Measurements from ENCODE around the gene ZDHHC19.
"Not testable (repeated sequence)": the region's sequence is repeated elsewhere in the genome, so short reads cannot be mapped to it uniquely, and the experiment has no call there.

The ZDHHC19 gene

DNA sequence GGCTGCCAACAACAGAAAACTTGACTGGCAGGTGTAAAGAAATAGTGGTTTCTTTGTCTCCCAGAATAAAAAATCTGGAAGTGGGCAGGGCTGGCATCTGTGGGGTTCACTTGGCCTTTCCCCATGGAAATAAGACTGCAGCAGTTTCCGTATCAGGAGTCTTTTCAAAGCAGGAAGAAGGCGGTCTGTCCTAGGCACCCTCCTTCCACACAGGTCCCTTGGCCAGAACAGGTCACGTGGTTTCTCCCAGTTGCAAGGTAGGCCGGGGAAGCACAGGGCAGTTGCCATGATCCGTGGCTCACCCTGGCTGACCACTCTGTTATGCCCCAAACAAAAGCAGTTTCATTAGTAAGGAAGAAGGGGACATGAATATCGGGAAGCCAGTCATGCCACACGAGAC is 45.4 kb downstream of the ZDHHC19 start:
- Histone ChIP-seq H3K27me3 (ENCODE audit: control insufficient read depth in 1 of 2, insufficient read depth in 2 of 2, low read length in 2 of 2) (no peaks in the 10 kb centered on the region), H3K4me3 (ENCODE audit: low read depth in 1 of 2, low read length in 2 of 2) (no peak overlapping the region), H3K9me3 (ENCODE audit: low read length) (no peaks in the 10 kb centered on the region), H3K36me3 (ENCODE audit: insufficient read depth, low read length) (no peaks in the 10 kb centered on the region), H3K27ac (ENCODE audit: low read depth, low read length) (no peak overlapping the region), H3K9ac (ENCODE audit: low read length) (no peak overlapping the region), H3K4me1 (ENCODE audit: insufficient read depth, low read length) (no peaks in the 10 kb centered on the region)

- not testable (repeated sequence) for H3K9me3 ChIP-seq (ENCODE audit: low read length); H3K9ac ChIP-seq (ENCODE audit: low read length); H3K4me1 ChIP-seq (ENCODE audit: insufficient read depth, low read length); H3K27ac ChIP-seq (ENCODE audit: low read depth, low read length); H3K4me3 ChIP-seq (ENCODE audit: low read depth in 1 of 2, low read length in 2 of 2); H3K27me3 ChIP-seq (ENCODE audit: control insufficient read depth in 1 of 2, insufficient read depth in 2 of 2, low read length in 2 of 2); H3K36me3 ChIP-seq (ENCODE audit: insufficient read depth, low read length)
Observed at GRCh38 chr3:196165006-196165575, 46.1 kb downstream of the ZDHHC19 start.

- no peaks in the 10 kb centered on the region for H3K4me1 ChIP-seq (ENCODE audit: insufficient read depth, low read length)
- no peak overlapping the region for H3K4me3 ChIP-seq (ENCODE audit: low read depth in 1 of 2, low read length in 2 of 2)
- no peaks in the 10 kb centered on the region for H3K27me3 ChIP-seq (ENCODE audit: control insufficient read depth in 1 of 2, insufficient read depth in 2 of 2, low read length in 2 of 2)
- H3K36me3 ChIP-seq (ENCODE audit: insufficient read depth, low read length), result no peaks in the 10 kb centered on the region
- no peak overlapping the region for H3K9ac ChIP-seq (ENCODE audit: low read length)
- H3K9me3 ChIP-seq (ENCODE audit: low read length), result no peaks in the 10 kb centered on the region
- no peak overlapping the region for H3K27ac ChIP-seq (ENCODE audit: low read depth, low read length)
Observed at GRCh38 chr3:196164576-196164975, 46.6 kb downstream of the ZDHHC19 start.

GRCh38 chr3:196163666-196164493 is 47.3 kb downstream of the ZDHHC19 start:
- Histone ChIP-seq H3K4me1 (ENCODE audit: insufficient read depth, low read length) (no peaks in the 10 kb centered on the region), H3K27ac (ENCODE audit: low read depth, low read length) (no peak overlapping the region), H3K27me3 (ENCODE audit: control insufficient read depth in 1 of 2, insufficient read depth in 2 of 2, low read length in 2 of 2) (no peaks in the 10 kb centered on the region), H3K9ac (ENCODE audit: low read length) (no peak overlapping the region), H3K4me3 (ENCODE audit: low read depth in 1 of 2, low read length in 2 of 2) (no peak overlapping the region), H3K9me3 (ENCODE audit: low read length) (no peaks in the 10 kb centered on the region), H3K36me3 (ENCODE audit: insufficient read depth, low read length) (no peaks in the 10 kb centered on the region)

DNA sequence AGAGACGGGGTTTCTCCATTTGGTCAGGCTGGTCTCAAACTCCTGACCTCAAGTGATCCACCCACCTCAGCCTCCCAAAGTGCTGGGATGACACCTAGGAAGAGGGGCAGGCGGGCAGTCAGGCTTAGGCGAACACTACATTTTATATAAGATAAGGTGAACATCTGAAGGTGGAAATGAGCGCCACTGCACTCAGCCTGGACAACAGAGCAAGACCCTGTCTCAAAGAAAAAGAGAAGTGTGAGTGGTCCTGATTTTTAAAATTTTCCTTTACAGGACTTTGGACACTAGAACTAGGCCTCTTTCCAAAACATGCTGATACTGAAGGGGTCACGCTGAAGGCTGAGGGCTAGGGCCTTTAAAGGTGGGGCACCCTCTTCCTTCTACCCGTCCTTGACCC is 48.0 kb downstream of the ZDHHC19 start:
- H3K9me3 ChIP-seq (ENCODE audit: low read length), result no peaks in the 10 kb centered on the region
- H3K36me3 ChIP-seq (ENCODE audit: insufficient read depth, low read length), result no peaks in the 10 kb centered on the region
- H3K4me1 ChIP-seq (ENCODE audit: insufficient read depth, low read length), result no peaks in the 10 kb centered on the region
- H3K27me3 ChIP-seq (ENCODE audit: control insufficient read depth in 1 of 2, insufficient read depth in 2 of 2, low read length in 2 of 2), result no peaks in the 10 kb centered on the region
- no peak overlapping the region for H3K9ac ChIP-seq (ENCODE audit: low read length)
- no peak overlapping the region for H3K4me3 ChIP-seq (ENCODE audit: low read depth in 1 of 2, low read length in 2 of 2)
- no peak overlapping the region for H3K27ac ChIP-seq (ENCODE audit: low read depth, low read length)

- no peaks in the 10 kb centered on the region for H3K4me1 ChIP-seq (ENCODE audit: insufficient read depth, low read length)
- no peaks in the 10 kb centered on the region for H3K9me3 ChIP-seq (ENCODE audit: low read length)
- H3K36me3 ChIP-seq (ENCODE audit: insufficient read depth, low read length), result no peaks in the 10 kb centered on the region
- no peak overlapping the region for H3K9ac ChIP-seq (ENCODE audit: low read length)
- H3K4me3 ChIP-seq (ENCODE audit: low read depth in 1 of 2, low read length in 2 of 2), result no peak overlapping the region
- H3K27me3 ChIP-seq (ENCODE audit: control insufficient read depth in 1 of 2, insufficient read depth in 2 of 2, low read length in 2 of 2), result no peaks in the 10 kb centered on the region
- H3K27ac ChIP-seq (ENCODE audit: low read depth, low read length), result no peak overlapping the region
Observed at GRCh38 chr3:196162679-196163078, 48.5 kb downstream of the ZDHHC19 start.

DNA sequence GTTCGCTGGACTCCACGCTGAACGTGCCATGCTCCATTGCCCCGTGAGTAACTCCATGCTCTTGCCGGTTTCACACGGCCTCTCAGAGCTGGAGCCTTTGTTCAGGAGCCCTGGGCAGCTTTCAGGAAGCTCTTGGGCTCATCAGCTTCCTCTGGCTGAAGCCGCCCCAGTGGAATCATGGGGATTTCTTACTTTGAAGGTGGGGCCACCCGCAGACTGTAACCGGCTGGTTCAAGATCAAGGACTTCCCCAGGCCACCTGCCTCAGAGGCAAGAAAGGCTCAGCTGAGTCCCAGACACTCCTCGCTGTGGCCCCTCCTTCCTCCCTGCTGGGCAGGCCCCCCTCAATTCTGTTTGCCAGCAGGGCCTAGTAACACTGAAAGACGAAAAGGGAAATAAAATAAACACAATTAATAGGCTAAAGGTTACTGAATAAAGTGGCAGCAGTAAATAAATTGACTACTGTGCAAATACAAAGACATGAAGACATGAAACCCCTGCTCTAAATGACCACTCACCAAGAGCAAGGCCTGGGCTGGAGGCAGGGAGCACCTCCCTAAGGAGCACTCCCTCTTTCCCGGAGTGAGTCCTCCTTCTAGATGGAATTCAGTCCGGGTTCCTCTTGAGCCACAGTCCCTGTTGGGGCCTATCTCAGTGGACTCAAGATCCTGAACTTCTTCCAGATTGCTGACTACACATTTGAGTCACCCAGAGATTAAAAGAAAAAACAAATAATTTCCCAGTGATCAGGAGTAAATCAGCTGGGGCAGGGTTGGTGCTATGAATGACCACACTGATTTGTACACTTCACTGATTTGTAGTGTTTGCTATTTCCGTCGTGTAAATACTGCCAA is 51.0 kb downstream of the ZDHHC19 start:
- no peak overlapping the region for H3K9ac ChIP-seq (ENCODE audit: low read length)
- no peak overlapping the region for H3K27ac ChIP-seq (ENCODE audit: low read depth, low read length)
- no peak overlapping the region for H3K4me3 ChIP-seq (ENCODE audit: low read depth in 1 of 2, low read length in 2 of 2)
- no peaks in the 10 kb centered on the region for H3K4me1 ChIP-seq (ENCODE audit: insufficient read depth, low read length)
- no peaks in the 10 kb centered on the region for H3K9me3 ChIP-seq (ENCODE audit: low read length)
- H3K36me3 ChIP-seq (ENCODE audit: insufficient read depth, low read length), result no peaks in the 10 kb centered on the region
- H3K27me3 ChIP-seq (ENCODE audit: control insufficient read depth in 1 of 2, insufficient read depth in 2 of 2, low read length in 2 of 2), result no peaks in the 10 kb centered on the region

DNA sequence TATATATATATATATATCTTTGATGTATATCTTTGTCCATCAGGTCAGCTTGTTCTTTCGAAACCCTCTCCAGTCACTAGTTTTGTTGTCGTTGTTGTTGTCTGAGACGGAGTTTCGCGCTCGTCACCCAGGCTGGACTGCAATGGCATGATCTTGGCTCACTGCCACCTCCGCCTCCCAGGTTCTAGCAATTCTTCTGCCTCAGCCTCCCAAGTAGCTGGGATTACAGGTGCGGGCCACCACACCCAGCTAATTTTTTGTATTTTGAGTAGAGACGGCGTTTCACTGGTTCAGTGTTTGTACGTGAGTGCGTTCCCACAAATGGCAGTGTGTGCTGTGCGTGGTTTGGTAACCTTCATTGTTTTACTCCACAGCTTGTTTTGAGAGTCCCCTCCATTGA is 51.7 kb downstream of the ZDHHC19 start:
- no peak overlapping the region for H3K4me3 ChIP-seq (ENCODE audit: low read depth in 1 of 2, low read length in 2 of 2)
- no peak overlapping the region for H3K9ac ChIP-seq (ENCODE audit: low read length)
- no peak overlapping the region for H3K27ac ChIP-seq (ENCODE audit: low read depth, low read length)

DNA sequence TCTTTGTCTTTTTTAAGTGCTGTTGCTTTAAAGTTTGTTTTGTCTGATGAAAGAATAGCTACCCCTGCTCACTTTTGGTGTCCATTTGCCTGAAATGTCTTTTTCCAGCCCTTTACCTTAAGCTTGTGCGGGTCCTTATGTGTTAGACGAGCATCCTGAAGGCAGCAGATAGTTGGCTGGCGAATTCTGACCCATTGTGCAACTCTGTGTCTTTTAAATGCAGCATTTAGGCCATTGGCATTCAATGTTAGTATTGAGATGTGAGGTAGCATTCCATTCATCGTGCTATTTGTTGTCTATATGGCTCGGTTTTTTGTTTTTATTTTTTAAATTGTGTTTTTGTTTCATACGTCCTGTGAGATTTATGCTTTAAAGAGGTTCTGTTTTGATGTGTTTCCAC is 55.0 kb downstream of the ZDHHC19 start:
- no peak overlapping the region for H3K9ac ChIP-seq (ENCODE audit: low read length)
- H3K27me3 ChIP-seq (ENCODE audit: control insufficient read depth in 1 of 2, insufficient read depth in 2 of 2, low read length in 2 of 2), result no peaks in the 10 kb centered on the region
- no peaks in the 10 kb centered on the region for H3K9me3 ChIP-seq (ENCODE audit: low read length)
- H3K4me3 ChIP-seq (ENCODE audit: low read depth in 1 of 2, low read length in 2 of 2), result no peak overlapping the region
- no peaks in the 10 kb centered on the region for H3K36me3 ChIP-seq (ENCODE audit: insufficient read depth, low read length)
- no peak overlapping the region for H3K27ac ChIP-seq (ENCODE audit: low read depth, low read length)
- no peaks in the 10 kb centered on the region for H3K4me1 ChIP-seq (ENCODE audit: insufficient read depth, low read length)

More for the DNA sequence above, 51.7 kb downstream of the ZDHHC19 start:
- Histone ChIP-seq H3K27me3 (ENCODE audit: control insufficient read depth in 1 of 2, insufficient read depth in 2 of 2, low read length in 2 of 2) (no peaks in the 10 kb centered on the region), H3K36me3 (ENCODE audit: insufficient read depth, low read length) (no peaks in the 10 kb centered on the region), H3K9me3 (ENCODE audit: low read length) (no peaks in the 10 kb centered on the region), H3K4me1 (ENCODE audit: insufficient read depth, low read length) (no peaks in the 10 kb centered on the region)

- H3K27ac ChIP-seq (ENCODE audit: low read depth, low read length), result no peak overlapping the region
- no peaks in the 10 kb centered on the region for H3K27me3 ChIP-seq (ENCODE audit: control insufficient read depth in 1 of 2, insufficient read depth in 2 of 2, low read length in 2 of 2)
- H3K9me3 ChIP-seq (ENCODE audit: low read length), result no peaks in the 10 kb centered on the region
- no peaks in the 10 kb centered on the region for H3K36me3 ChIP-seq (ENCODE audit: insufficient read depth, low read length)
- H3K9ac ChIP-seq (ENCODE audit: low read length), result no peak overlapping the region
- peaks cover 4% of the 10 kb centered on the region for H3K4me1 ChIP-seq (ENCODE audit: insufficient read depth, low read length)
- H3K4me3 ChIP-seq (ENCODE audit: low read depth in 1 of 2, low read length in 2 of 2), result no peak overlapping the region
Observed at GRCh38 chr3:196150481-196150880, 60.7 kb downstream of the ZDHHC19 start.

GRCh38 chr3:196149831-196150301 is 61.3 kb downstream of the ZDHHC19 start:
- Histone ChIP-seq H3K27ac (ENCODE audit: low read depth, low read length) (no peak overlapping the region), H3K9ac (ENCODE audit: low read length) (no peak overlapping the region), H3K27me3 (ENCODE audit: control insufficient read depth in 1 of 2, insufficient read depth in 2 of 2, low read length in 2 of 2) (no peaks in the 10 kb centered on the region), H3K36me3 (ENCODE audit: insufficient read depth, low read length) (no peaks in the 10 kb centered on the region), H3K4me3 (ENCODE audit: low read depth in 1 of 2, low read length in 2 of 2) (no peak overlapping the region), H3K9me3 (ENCODE audit: low read length) (no peaks in the 10 kb centered on the region), H3K4me1 (ENCODE audit: insufficient read depth, low read length) (peaks cover 4% of the 10 kb centered on the region)

Data from muscle layer of colon (tissue), 2 donors.